Stimulated activated naive CD4-positive, alpha-beta T cell (primary cell): ENCODE results near the gene OCLN.
"Not testable (repeated sequence)": the region's sequence is repeated elsewhere in the genome, so short reads cannot be mapped to it uniquely, and the experiment has no call there.

Experiments
- DNase-seq, 6 experiments: peaks; one replicate each; lab custom pipeline; 2025; lab: John Stamatoyannopoulos, UW

OCLN gene

DNA sequence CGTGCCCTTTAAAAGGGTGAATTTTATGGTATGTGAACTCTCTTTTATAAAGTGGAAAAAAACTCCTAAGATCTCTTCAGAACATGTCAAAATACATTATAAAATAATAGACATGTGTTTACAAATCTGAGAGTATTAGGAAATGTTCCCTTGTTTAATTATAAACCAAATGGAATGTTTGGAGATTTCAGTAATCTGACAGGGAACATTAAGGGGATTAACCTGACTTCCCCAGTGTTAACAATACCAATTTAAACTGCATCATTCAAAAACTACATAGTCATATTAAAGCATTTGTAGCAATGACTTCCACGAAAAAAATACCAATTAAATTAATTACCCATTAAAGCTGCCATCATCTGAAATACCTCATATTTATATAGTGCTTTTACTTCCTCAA is 1.6 kb upstream of the OCLN start:
- DNase-seq, result no peak

DNA sequence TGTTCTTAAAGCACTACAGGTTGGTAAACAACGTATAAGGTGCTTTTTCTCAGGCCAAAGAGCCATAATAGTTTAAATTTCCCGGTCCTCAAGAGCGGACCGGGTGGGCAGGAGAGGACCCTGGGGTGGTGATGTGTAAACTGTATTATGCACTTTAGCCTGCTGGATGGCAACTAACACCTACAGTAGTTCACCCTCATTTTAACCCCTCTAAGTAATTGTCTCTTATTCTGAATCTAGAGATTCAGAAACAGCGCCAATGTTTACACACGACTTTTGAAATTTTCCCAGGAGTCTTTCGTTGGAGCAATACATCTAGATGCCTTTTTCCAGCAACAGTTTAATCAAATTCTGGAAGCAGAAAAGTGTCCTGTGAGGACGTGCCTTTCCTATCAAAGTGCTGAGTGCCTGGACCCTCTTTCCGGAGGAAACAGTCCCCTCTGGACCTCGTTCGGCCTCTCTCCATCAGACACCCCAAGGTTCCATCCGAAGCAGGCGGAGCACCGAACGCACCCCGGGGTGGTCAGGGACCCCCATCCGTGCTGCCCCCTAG is 676 bp upstream of the OCLN start:
- DNase-seq, result no peak

DNA sequence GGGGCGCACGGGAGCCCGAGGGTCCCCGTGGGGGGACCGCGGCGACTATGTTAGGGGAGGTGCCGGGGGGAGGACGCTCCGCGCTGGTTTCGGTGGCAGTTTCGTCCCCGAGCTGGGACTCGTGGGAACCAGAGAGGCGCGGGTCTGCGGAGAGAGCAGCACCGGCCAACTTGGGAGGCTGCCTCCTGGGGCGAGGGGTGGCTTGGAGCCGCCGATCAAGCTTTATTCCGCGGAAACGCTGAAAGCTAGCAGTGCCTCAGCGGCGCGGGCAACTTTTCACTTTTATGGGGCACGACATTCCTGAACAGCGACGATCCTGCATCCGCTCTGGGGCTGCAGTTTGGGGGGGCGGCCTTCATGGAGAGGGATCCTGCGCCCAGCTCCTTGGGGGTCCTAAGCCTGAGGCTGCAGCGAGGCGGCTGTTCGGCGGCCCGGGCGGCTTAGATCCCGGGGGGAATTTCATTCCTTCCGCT is 369 bp downstream of the OCLN start:
- DNase-seq, result peak in 1 of 6 experiments; percentile 2

DNA sequence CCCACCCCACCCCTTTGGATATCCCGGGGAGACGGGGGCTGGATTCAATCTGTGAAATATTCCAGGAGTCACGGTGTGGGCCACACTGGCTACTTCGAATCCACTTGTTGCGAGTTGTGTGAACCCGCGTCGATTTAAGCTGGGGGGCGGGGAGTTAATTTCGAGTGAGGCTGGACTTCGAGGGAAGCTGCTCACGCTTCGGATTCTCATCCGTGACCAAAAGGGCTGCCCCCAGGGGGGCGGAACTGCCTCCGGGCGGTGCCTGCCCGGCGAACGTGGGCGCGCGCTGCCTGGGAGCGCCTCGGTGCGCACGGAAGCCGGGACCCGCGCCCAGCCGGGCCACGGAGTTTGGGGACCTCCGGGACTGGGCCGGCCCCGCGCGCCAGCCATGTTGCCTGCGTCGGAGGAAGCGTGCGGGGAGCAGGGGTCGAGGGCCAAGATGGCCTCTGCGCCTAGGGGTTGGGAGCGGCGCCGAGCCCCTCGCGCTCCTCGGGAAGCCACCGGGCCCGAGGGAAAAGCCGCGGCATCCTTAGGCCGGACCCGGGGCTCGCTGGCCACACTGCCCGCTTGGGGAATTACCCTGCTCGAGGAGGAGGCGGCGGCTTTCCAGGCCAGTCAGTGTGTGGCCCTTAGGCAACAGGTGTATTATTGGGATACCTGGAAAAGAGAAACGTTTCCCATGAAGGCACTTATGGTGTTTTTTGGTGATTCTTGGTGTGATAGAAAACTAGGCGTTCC is 975 bp downstream of the OCLN start:
- no peak for DNase-seq

DNA sequence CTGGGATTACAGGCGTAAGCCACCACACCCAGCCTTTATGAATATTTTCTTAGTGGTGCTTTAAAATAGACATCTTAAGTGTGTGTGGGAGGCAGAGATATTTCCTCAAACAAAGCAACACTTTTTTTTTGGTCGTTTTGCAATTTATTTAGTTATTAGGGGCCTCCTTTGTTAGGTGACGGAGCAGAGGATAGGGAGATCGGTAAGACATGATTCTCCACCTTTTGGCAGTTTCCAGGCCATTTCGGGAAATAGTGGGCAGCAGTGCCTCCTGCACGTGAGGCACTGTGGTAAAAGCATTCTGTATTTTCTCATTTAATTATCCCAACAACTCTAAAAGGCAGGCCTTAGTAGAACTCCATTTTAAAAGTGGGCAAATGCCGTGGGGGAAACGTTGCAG is 1.9 kb downstream of the OCLN start:
- no peak for DNase-seq

DNA sequence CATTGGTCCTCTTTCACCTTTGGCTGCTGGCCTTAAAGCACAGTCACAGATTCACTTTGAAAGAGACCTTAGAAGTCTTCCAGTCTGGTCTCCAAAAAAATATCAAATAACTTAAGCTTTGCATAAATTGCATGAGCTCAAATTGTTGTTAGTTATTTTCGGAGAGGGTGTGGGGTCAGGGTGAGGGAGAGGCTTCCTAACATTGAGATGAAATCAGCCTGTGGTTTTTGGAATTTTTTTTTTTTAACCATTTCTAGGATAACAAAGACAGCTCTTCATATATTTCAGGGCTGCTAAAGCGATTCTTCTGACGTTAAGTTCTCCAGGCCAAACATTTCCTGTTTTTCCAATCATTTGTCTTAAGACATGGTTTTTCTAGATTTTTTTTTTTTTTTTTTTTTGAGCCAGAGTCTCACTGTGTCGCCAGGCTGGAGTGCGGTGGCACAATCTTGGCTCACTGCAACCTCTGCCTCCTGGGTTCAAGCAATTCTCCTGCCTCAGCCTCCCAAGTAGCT is 4.5 kb downstream of the OCLN start:
- no peak for DNase-seq

DNA sequence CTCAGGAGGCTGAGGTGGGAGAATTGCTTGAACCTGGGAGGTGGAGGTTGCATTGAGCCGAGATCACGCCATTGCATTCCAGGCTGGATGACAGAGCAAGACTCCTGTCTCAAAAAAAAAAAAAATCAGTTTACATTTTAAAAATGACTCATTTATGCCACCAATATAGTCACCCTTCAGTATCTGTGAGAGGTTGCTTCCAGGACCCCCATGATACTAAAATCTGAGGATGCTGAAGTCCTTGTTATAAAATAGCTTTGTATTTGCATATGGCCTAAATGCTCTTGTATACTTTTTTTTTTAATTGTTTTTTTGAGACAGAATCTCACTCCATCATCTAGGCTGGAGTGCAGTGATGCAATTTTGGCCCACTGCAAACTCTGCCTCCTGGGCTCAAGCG is 5.8 kb downstream of the OCLN start:
- no peak for DNase-seq

DNA sequence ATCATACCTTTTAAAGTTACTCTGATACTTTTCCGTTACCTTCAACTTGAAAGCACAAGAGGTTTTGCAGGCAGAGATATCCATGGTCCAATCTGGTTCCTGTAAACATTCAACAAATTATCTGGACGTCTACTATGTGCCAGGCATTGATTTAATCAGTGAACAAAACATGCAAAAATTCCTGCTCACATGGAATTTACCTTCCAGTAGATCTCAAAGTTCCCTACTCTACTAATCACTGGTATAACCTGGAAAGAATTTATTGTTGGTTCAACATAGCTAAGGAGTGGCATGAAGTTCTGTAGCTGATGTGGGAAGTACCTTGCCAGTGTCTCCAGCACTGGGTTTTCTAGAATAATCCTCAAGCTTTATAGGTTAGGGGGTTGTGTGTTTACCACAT is 9.8 kb downstream of the OCLN start:
- DNase-seq, result no peak

DNA sequence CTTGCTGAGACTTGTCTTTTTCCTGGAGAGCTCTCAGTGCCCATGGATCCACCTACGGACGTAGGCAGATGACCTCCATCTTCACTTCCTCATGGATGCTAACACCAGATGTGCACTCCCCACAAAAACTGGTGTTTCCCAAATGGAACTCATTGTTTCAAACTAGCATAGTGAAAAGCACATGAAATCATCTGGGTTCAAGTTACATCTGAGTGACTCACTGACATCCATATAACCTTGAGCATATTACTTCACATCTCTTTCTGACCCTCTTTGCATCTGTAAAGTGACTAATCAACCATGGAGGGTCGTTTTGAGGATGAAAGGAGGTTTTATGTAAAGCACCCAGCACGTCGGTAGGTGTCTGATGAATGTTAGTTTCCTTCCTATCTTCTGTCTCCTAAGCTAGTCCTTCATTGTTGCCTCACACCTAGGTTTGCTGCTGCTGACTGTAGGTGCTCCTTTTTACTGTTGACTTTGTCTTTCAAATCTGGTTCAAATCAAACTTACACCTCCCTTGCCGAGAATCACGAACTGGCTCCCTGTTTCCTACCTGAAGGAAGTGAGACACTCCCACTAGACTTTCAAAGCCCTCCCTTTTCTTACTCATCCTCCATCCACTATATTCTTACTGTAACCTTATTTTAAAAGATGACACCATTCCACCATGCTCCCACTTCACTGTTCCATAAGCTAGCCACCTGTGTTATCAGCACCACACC is 10.3 kb downstream of the OCLN start:
- DNase-seq, result no peak

DNA sequence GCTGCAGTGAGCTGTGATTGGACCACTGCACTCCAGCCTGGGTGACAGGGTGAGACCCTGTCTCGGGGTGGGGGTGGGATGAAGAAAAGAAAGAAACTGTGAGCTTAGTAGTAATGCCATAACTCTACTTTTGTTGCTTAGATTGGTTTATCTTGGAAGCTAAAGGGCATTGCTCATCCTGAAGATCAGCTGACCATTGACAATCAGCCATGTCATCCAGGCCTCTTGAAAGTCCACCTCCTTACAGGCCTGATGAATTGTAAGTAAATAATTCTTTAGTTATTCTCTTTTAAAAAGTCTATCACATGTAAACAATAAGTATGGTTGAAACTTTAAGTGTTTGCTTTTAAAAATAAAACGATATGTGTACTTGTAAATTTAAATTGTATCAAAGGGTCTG is 11.4 kb downstream of the OCLN start:
- no peak for DNase-seq

DNA sequence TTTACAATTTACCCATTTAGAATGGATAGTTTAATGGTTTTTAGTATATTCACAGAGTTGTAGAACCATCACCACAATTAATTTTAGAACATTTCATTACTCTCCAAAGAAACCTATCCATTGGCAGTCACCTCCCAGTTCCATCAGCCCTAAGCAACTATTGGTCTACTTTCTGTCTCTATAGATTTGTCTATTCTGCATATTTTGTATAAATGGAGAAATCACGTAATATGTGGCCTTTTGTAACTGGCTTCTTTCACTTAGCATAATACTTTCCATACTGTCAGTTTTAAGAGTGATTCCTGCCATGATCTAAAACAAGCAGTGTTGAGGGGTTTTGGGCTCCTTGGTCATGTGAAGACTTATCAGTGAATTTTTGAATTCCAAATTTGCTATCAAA is 12.7 kb downstream of the OCLN start:
- no peak for DNase-seq

DNA sequence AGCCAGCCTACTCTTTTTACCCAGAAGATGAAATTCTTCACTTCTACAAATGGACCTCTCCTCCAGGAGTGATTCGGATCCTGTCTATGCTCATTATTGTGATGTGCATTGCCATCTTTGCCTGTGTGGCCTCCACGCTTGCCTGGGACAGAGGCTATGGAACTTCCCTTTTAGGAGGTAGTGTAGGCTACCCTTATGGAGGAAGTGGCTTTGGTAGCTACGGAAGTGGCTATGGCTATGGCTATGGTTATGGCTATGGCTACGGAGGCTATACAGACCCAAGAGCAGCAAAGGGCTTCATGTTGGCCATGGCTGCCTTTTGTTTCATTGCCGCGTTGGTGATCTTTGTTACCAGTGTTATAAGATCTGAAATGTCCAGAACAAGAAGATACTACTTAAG is 16.6 kb downstream of the OCLN start:
- no peak for DNase-seq

DNA sequence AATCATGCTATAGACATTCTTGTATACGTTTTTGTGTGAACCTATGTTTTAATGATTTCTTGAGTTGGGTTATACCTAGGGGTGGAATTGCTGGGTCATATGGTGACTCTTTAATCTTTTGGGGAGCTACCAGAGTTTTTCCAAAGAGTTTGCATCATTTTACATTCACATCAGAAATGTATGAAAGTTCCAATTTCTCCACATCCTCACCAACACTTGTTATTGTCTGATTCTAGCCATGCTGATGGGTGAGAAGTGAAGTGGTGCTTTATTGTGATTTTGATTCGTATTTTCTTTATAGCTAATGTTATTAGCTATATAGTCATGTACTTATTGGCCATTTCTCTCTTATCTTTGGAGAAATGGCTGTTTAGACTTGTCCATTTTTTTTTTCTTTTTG is 18.1 kb downstream of the OCLN start:
- DNase-seq, result no peak

DNA sequence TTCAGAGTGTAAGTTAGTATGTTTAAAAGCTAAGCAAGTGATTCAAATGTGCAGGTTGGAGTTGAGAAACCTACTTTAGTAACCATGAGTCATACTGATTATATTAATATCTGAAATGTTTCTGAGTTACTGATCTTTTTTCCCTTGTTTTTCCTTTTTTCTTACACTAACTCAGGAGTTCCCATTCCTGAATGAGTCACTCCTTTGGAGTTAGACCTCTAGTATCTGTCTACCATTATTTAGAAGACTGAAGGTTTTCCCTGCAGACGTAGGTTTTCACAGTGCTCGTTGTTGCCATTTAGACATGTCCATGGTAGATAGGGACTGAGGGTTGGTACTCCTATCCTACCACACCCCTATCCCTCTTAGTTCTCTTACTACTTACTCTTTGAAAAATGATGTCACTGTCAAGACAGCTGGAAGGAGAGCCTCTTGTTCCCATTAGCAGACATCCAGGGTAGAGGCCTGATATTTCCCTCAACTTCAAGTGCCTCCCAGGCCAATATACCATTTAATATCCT is 20.2 kb downstream of the OCLN start:
- DNase-seq, result no peak

DNA sequence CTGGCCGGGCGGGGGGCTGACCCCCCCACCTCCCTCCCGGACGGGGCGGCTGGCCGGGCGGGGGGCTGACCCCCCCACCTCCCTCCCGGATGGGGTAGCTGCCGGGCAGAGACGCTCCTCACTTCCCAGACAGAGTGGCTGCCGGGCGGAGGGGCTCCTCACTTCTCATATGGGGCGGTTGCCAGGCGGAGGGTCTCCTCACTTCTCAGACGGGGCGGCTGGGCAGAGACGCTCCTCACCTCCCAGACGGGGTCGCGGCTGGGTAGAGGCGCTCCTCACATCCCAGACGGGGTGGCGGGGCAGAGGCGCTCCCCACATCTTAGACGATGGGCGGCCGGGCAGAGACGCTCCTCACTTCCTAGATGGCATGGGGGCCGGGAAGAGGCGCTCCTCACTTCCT is 23.0 kb downstream of the OCLN start:
- DNase-seq, result not testable (repeated sequence)

DNA sequence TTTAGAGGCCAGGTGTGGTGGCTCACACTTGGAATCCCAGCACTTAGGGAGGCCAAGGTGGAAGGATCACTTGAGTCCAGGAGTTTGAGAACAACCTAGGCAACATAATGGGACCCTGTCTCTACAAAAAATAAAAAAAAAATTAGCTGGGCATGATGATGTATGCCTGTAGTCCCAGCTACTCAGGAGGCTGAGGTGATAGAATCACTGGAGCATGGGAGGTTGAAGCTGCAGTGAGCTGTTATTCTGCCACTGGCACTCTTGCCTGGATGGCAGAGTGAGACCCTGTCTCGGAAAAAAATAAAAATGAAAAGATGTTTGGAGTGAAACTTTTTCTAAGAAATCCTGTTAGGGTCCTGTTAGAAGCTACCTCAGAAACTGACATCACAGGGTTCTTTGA is 24.2 kb downstream of the OCLN start:
- DNase-seq, result no peak

DNA sequence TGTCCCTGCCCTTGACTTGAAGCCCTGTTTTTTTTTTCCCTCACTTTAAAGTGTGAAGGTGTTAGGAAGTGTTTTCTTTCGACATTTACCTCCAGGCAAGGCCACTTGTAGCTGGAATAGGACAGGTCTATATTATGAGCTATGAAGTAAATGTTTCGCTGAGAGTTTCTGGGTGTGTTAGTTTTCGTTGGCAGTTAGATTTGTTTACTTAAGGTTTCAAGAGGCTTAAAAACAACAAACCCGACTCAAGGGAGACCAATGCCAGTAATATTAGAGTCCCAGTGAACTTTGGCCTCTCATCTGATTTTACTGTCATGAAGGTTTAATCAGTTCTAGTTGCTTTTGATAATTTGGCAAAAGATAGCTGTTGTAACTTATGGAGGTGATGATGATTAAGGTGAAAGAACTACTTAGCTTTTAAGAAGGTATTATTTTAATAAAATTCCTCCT is 25.2 kb downstream of the OCLN start:
- DNase-seq, result no peak

DNA sequence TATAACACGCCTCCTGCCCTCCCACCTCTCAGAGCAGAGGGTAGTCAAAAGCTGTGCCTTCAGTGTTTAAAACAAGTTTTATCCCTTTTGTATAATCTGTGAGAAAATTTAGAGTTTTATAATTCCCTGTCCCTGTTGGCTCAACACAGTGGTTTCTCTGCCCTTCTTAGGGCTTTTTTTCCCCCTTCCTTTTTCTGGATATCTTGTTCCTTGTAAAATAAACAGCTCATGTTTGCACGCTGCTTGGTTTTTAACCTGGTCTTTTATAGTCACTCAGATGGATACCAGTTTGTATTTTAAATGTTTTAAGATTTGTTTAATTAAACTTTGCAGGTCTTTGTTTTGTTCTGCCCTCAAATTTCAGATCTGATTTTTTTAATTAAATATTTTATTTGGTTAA is 26.7 kb downstream of the OCLN start:
- no peak for DNase-seq

DNA sequence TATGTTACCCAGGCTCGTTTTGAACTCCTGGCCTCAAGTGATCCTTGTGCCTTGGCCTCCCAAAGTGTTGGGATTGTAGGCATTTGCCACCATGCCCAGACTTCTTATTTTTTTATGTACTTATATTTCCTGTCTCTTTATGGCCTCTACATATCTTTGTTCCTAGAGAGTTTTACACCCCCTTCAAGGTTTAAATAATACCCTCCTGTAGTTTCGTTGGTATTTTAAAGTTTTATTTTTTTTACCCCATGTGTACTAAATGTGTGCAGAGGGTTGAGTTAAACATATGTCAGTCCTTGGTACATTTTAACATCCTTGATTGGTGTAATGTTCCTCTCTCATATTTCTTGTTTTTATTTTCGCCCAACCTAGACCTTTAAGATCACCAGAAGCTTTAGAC is 29.4 kb downstream of the OCLN start:
- no peak for DNase-seq

DNA sequence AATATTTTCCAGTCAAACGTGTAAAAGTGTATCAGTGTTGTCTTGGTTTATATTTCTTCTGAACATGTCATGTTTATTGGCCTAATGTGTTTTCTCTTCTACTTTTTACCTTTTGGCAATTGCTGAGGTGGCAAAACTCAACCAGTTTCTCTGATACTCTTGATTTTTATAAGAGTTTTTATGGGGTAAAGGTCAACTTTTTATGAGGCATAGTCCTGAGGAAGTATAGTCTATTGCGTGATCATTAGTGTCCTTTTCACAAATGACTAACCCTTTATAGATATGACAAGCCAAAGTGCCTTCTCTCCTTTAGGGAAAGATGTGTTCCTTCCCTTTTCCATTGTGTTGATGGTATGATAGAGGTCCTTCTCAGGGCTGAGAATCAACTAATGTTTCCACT is 32.9 kb downstream of the OCLN start:
- no peak for DNase-seq

DNA sequence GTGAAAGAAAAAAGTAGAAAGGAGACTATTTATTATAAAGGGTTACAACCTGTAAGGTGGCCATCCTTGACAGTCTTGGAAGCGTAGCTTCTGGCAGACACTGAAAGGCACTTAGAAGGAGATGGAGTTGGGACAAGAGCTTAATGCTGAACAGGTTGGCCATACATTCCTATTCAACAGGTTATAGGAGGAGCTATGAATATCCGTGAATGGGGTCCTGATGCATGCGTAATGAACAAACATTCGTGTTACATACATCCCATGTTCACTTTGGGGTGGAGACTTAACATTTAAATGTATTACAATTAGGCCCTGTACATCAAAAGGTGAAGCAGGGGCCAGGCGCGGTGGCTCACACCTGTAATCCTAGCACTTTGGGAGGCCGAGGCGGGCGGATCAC is 34.1 kb downstream of the OCLN start:
- no peak for DNase-seq

DNA sequence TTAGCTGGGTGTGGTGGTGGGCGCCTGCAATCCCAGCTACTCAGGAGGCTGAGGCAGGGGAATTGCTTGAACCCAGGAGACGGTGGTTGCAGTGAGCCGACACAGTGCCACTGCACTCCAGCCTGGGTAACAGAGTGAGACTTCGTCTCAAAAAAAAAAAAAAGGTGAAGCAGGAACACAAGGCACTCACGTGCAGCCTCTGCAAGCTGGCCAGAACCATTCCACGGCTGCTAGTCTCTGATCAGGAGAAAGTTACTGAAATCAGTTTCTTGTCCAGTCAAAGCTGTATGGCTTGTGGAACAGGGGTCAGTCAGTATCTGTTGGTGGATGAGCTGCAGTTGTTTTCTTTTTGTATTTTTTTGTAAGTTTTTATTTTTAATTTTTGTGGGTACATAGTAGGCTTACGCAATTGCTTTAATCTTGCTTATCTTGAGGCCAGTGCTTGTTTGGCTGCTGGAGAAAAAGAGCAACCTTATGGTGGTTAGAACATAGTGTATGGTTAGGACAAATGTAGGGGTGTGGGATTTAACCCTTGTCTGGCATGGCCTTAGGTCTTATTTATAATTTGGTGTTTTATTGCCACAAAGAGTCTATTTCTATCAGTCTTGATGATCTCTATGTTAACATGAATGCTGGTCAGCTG is 34.7 kb downstream of the OCLN start:
- no peak for DNase-seq
